ENCODE results near the gene FER. TPM values are rescaled to one million over a fixed set of nuclear protein-coding genes. Genes with fewer than 3 reads are reported as not detected.
"Not testable (repeated sequence)": the region's sequence is repeated elsewhere in the genome, so short reads cannot be mapped to it uniquely, and the experiment has no call there.

The FER gene
- total RNA-seq, 2 experiments from 2014 or later = 14.2 to 15.9 TPM

DNA sequence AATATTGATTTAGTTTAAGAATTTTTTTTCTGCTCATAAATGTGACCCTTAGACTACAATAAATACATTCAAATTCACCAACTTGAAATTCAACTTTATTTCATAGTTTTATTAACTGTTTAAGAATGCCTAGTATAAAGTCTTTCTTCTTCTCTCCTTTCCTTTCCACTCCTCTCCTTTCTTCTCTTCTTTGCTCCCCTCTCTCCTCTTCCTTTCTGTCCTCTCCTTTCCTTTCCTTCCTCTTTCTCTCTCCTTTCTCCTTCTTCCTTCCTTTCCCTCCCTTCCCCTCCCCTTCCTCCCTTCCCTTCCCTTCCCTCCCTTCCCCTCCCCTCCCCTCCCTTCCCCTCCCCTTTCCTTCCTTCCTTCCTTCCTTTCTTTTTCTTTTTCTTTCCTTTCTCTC is 150.6 kb downstream of the FER start:
- H3K4me1 Mint-ChIP-seq (ENCODE audit: low read depth) = no peaks in the 10 kb centered on the region
- DNase-seq = no peak
- no peaks in the 10 kb centered on the region for H3K4me1 ChIP-seq (ENCODE audit: insufficient read depth, low read length)
- H3K4me3 ChIP-seq (ENCODE audit: low read length) = no peak overlapping the region
- no peak overlapping the region for H3K4me3 Mint-ChIP-seq
- H3K36me3 ChIP-seq (ENCODE audit: insufficient read depth, low read length) = no peaks in the 10 kb centered on the region
- no peak overlapping the region for H3K27ac Mint-ChIP-seq
- TF ChIP-seq, protein P1, sequence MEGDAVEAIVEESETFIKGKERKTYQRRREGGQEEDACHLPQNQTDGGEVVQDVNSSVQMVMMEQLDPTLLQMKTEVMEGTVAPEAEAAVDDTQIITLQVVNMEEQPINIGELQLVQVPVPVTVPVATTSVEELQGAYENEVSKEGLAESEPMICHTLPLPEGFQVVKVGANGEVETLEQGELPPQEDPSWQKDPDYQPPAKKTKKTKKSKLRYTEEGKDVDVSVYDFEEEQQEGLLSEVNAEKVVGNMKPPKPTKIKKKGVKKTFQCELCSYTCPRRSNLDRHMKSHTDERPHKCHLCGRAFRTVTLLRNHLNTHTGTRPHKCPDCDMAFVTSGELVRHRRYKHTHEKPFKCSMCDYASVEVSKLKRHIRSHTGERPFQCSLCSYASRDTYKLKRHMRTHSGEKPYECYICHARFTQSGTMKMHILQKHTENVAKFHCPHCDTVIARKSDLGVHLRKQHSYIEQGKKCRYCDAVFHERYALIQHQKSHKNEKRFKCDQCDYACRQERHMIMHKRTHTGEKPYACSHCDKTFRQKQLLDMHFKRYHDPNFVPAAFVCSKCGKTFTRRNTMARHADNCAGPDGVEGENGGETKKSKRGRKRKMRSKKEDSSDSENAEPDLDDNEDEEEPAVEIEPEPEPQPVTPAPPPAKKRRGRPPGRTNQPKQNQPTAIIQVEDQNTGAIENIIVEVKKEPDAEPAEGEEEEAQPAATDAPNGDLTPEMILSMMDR (IDR thresholded peaks at IDR 0.05) = no peak
- CTCF ChIA-PET = no interaction called here
- POLR2A ChIA-PET = no interaction called here
- H3K27me3 ChIP-seq (ENCODE audit: control insufficient read depth in 1 of 2, insufficient read depth in 2 of 2, low read length in 2 of 2) = no peaks in the 10 kb centered on the region
- peaks cover 21% of the 10 kb centered on the region for H3K36me3 Mint-ChIP-seq (ENCODE audit: low read depth)
- H3K27me3 Mint-ChIP-seq = no peaks in the 10 kb centered on the region
- no peaks in the 10 kb centered on the region for H3K9me3 Mint-ChIP-seq
- intact Hi-C loops (cut with DNase I, micrococcal nuclease) = no loop called here
- no peaks in the 10 kb centered on the region for H3K9me3 ChIP-seq (ENCODE audit: control insufficient read depth in 1 of 2, insufficient read depth in 1 of 2, low read length in 2 of 2)
- no peak for ATAC-seq (ENCODE audit: poor library complexity)
- no peak overlapping the region for H3K27ac ChIP-seq (ENCODE audit: low read depth in 1 of 2, low read length in 2 of 2)

DNA sequence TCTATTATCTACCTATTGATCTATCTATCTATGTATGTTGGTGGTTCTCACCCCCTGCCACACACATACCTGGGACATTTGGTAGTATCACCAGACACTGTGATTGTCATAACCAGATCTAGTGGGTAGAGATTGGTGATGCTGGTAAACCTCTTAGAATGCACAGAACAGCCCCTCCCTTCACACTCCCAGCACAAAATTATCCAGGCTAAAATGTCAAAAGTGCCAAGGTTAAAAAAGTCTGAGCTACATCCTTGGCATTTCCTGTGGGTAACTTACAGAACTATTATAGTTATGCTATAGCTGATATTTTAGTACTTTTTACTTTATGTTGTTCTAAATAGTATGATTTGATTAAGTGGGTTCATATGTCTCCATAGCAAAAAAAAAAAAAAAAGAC is 151.0 kb downstream of the FER start:
- Histone ChIP-seq H3K9me3 (ENCODE audit: control insufficient read depth in 1 of 2, insufficient read depth in 1 of 2, low read length in 2 of 2) (no peaks in the 10 kb centered on the region), H3K36me3 (ENCODE audit: insufficient read depth, low read length) (no peaks in the 10 kb centered on the region), H3K4me1 (ENCODE audit: insufficient read depth, low read length) (no peaks in the 10 kb centered on the region), H3K4me3 (ENCODE audit: low read length) (no peak overlapping the region), H3K27me3 (ENCODE audit: control insufficient read depth in 1 of 2, insufficient read depth in 2 of 2, low read length in 2 of 2) (no peaks in the 10 kb centered on the region), H3K27ac (ENCODE audit: low read depth in 1 of 2, low read length in 2 of 2) (no peak overlapping the region)
- TF ChIP-seq, protein P1 (IDR thresholded peaks at IDR 0.05) = no peak
- no peak for ATAC-seq (ENCODE audit: poor library complexity)
- Mint-ChIP-seq H3K4me1 (ENCODE audit: low read depth) (no peaks in the 10 kb centered on the region), H3K27me3 (no peaks in the 10 kb centered on the region), H3K36me3 (ENCODE audit: low read depth) (peaks cover 16% of the 10 kb centered on the region), H3K27ac (no peak overlapping the region), H3K4me3 (no peak overlapping the region), H3K9me3 (no peaks in the 10 kb centered on the region)
- ChIA-PET CTCF (no interaction called here), POLR2A (no interaction called here)
- intact Hi-C loops (cut with DNase I, micrococcal nuclease) = no loop called here
- DNase-seq = no peak

DNA sequence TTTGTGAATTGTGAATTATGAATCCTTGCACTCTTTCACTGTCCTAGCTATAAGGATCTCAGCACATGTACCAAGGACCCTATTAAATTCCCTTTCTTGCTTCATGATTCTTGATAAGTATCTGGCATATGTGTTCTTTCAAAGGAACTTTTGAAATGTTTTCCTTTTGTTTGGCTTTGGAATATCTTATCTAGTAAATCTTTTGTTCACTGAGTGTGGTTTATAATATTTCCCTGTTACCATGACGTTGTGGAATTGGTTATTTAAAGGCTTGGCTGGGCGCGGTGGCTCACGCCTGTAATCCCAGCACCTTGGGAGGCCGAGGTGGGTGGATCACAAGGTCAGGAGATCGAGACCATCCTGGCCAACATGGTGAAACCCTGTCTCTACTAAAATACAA is 151.5 kb downstream of the FER start:
- H3K4me3 ChIP-seq (ENCODE audit: low read length); H3K27ac ChIP-seq (ENCODE audit: low read depth in 1 of 2, low read length in 2 of 2); H3K4me1 Mint-ChIP-seq (ENCODE audit: low read depth); H3K9me3 Mint-ChIP-seq; H3K36me3 ChIP-seq (ENCODE audit: insufficient read depth, low read length); H3K27me3 ChIP-seq (ENCODE audit: control insufficient read depth in 1 of 2, insufficient read depth in 2 of 2, low read length in 2 of 2); POLR2A ChIA-PET; DNase-seq; H3K4me3 Mint-ChIP-seq; intact Hi-C loops (cut with DNase I, micrococcal nuclease); H3K9me3 ChIP-seq (ENCODE audit: control insufficient read depth in 1 of 2, insufficient read depth in 1 of 2, low read length in 2 of 2); CTCF ChIA-PET; H3K27ac Mint-ChIP-seq; H3K27me3 Mint-ChIP-seq; H3K4me1 ChIP-seq (ENCODE audit: insufficient read depth, low read length); ATAC-seq (ENCODE audit: poor library complexity): not testable (repeated sequence)
- peaks cover 11% of the 10 kb centered on the region for H3K36me3 Mint-ChIP-seq (ENCODE audit: low read depth)

DNA sequence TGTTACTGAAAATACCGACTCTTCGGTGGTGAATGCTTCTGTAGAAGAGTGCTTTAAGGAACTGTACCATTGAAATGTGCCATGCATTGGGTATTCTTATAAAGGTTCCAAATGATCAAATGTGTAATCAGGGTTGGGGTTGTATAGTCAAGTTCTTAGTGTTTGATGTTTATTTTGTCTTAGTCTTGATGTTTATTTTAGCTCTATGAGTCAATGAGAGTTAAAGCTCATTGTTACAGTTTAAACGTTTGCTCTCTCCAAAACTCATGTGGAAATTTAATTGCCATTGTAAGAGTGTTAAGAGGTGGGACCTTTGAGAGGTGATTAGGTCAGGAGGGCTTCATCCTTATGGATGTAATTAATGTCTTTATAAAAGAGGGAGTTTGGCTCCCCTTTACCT is 153.0 kb downstream of the FER start:
- ChIA-PET POLR2A (no interaction called here), CTCF (no interaction called here)
- H3K9me3 Mint-ChIP-seq = no peaks in the 10 kb centered on the region
- H3K27ac ChIP-seq (ENCODE audit: low read depth in 1 of 2, low read length in 2 of 2) = no peak overlapping the region
- H3K9me3 ChIP-seq (ENCODE audit: control insufficient read depth in 1 of 2, insufficient read depth in 1 of 2, low read length in 2 of 2) = no peaks in the 10 kb centered on the region
- peaks cover 10% of the 10 kb centered on the region for H3K36me3 Mint-ChIP-seq (ENCODE audit: low read depth)
- DNase-seq = no peak
- no peaks in the 10 kb centered on the region for H3K4me1 Mint-ChIP-seq (ENCODE audit: low read depth)
- intact Hi-C loops (cut with DNase I, micrococcal nuclease) = no loop called here
- TF ChIP-seq, protein P1 (IDR thresholded peaks at IDR 0.05) = no peak
- H3K27me3 Mint-ChIP-seq = no peaks in the 10 kb centered on the region
- H3K36me3 ChIP-seq (ENCODE audit: insufficient read depth, low read length) = no peaks in the 10 kb centered on the region
- H3K4me3 ChIP-seq (ENCODE audit: low read length) = no peak overlapping the region
- no peaks in the 10 kb centered on the region for H3K27me3 ChIP-seq (ENCODE audit: control insufficient read depth in 1 of 2, insufficient read depth in 2 of 2, low read length in 2 of 2)
- H3K4me1 ChIP-seq (ENCODE audit: insufficient read depth, low read length) = no peaks in the 10 kb centered on the region
- no peak overlapping the region for H3K4me3 Mint-ChIP-seq
- H3K27ac Mint-ChIP-seq = no peak overlapping the region
- ATAC-seq (ENCODE audit: poor library complexity) = no peak
